Urinary bladder (tissue), 4 donors: ENCODE results near the gene PIN1. TPM values are rescaled to one million over a fixed set of nuclear protein-coding genes. Genes with fewer than 3 reads are reported as not detected.
A peak's percentile ranks its signal among the peaks of the same experiment; 100 is the strongest.
"Not testable (repeated sequence)": the region's sequence is repeated elsewhere in the genome, so short reads cannot be mapped to it uniquely, and the experiment has no call there.

Experiments
- DNase-seq: peaks from one replicate; pipeline ENCODE4 v3.0.0-alpha.2; 2015; ENCODE audit errors: extremely low spot score
- H3K27ac ChIP-seq: one replicate; pipeline ENCODE4 v1.5.1; 2013; ENCODE audit warnings: low read depth, mild to moderate bottlenecking, moderate library complexity
- H3K36me3 ChIP-seq: one replicate; pipeline ENCODE4 v1.6.1; 2013; ENCODE audit warnings: mild to moderate bottlenecking, moderate library complexity; ENCODE audit not compliant: insufficient read depth
- H3K4me1 ChIP-seq: one replicate; pipeline ENCODE4 v1.6.1; 2013; ENCODE audit warnings: mild to moderate bottlenecking, moderate library complexity; ENCODE audit not compliant: insufficient read depth
- H3K4me3 ChIP-seq: one replicate; pipeline ENCODE4 v1.5.1; 2013; ENCODE audit warnings: low read depth, low read length
- WGBS: extraction: QIAGEN DNeasy Blood & Tissue Kit; methylation state at CpG from one replicate; pipeline ENCODE4 v1.1.7; 2013; 5-methylcytosine and 5-hydroxymethylcytosine counted together
- polyA plus RNA-seq: library from polyadenylated mRNA; stranded (reverse); fragments of 200-250 nt; gene quantifications from one replicate; pipeline ENCODE4 v1.2.3, GENCODE V29; 2013
- total RNA-seq: library from RNA; depleted of rRNA; stranded (reverse); fragments of >200 nt; gene quantifications from one replicate; pipeline ENCODE4 v1.2.3, GENCODE V29; 2014
- donor health status: healthy with polysubstance abuse.
- donor health status: healthy.

The PIN1 gene
- total and polyA plus RNA-seq, 2 donors, result 42.3 to 160 TPM

DNA sequence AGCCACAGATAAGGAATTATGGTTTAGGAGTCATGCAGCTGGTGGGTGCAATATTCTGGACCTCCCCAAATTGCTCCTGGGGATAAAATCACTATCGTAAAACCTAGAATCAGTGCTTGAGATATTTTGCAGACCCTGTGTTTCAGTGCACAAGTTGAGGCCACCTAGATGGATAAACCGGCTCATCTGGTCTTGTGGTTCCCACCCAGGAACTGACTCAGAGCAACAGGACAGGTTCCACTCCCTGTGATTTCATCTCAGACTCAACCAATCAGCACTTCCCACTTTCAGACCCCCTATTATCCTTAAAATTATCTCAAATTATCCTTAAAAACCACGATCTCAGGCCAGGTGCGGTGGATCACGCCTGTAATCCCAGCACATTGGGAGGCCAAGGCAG, 37.2 kb upstream of the PIN1 start:
- 63% methylated on average over 5 of the region's 5 CpGs for WGBS

GRCh38 chr19:9799162-9799561, 36.0 kb upstream of the PIN1 start:
- Histone ChIP-seq H3K4me3 (no peak overlapping the region), H3K36me3 (no peaks in the 10 kb centered on the region), H3K4me1 (no peaks in the 10 kb centered on the region), H3K27ac (no peak overlapping the region)
- no peak for DNase-seq

More for the DNA sequence above, 37.2 kb upstream of the PIN1 start:
- no peaks in the 10 kb centered on the region for H3K4me1 ChIP-seq
- H3K27ac ChIP-seq, result no peak overlapping the region
- DNase-seq, result no peak
- H3K4me3 ChIP-seq, result no peak overlapping the region
- no peaks in the 10 kb centered on the region for H3K36me3 ChIP-seq

DNA sequence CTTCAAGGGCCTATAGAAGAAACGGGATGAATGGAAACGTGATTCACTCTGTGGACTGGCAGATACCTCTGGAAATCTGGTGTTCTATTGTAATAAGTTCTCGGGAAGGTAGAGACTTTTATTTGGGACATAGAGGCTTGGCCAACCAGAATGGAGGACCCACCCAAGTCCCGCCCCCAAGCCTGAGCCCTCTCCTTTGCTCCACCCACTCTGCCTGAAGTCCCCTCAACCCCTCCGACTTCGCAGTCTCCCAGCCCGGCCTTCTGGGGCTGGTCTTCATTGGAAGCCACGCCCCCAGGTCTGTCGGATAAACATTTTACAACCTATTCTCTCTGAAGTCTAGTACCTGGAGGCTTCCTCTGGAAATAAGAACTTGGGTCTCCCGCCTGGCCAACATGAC, 33.1 kb upstream of the PIN1 start:
- no peak overlapping the region for H3K4me3 ChIP-seq
- 91% methylated on average over 10 of the region's 10 CpGs for WGBS

GRCh38 chr19:9806803-9807202, 28.3 kb upstream of the PIN1 start:
- Histone ChIP-seq H3K4me3 (no peak overlapping the region), H3K27ac (no peak overlapping the region), H3K4me1 (no peaks in the 10 kb centered on the region), H3K36me3 (peaks cover 4% of the 10 kb centered on the region)
- DNase-seq, result no peak
- WGBS, result 89% methylated on average over 3 of the region's 3 CpGs

More for the DNA sequence above, 33.1 kb upstream of the PIN1 start:
- H3K36me3 ChIP-seq, result no peaks in the 10 kb centered on the region
- no peaks in the 10 kb centered on the region for H3K4me1 ChIP-seq
- DNase-seq, result no peak
- H3K27ac ChIP-seq, result no peak overlapping the region

DNA sequence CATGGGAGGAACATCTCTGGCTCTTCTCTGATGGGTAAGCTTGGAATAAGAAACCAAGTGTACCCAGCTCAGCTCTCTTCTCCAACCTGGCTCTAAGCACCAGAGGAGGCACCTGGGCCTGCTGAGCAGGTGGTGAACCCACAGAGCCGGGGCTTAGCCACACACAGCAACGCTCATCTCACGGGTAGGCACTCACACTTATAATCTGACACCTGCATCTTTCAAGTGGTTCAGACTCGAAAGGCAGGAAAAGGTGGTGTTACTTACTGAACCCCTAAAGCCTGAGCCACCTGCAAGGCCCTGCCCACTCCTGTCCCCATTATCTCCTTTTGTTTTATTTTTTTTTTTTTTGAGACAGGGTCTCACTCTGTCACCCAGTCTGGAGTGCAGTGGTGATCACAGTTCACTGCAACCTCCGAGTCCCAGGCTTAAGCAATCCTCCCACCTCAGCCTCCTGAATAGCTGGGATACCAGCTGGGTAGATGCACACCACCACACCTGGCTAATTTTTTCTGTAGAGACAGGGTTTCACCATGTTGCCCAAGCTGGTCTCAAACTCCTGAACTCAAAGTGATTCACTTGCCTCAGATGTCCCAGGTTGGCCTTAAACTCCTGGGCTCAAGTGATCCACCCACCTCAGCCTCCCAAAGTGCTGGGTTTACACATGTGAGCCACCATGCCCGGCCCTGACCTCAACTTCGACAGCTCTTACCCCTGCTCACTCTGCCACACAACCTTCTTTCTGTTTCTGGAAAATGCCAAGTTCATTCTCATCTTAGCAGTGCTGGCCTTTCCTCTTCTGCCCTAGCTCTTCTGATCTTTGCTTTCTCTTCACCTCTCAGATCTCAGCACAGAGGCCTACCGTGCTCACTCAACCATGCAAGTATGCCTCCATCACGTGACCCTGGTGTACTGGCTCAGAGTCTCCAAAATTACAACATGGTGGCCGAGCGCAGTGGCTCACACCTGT, 26.0 kb upstream of the PIN1 start:
- DNase-seq, result no peak
- WGBS, result 92% methylated on average over 11 of the region's 11 CpGs
- peaks cover 4% of the 10 kb centered on the region for H3K36me3 ChIP-seq
- H3K27ac ChIP-seq, result no peak overlapping the region
- no peak overlapping the region for H3K4me3 ChIP-seq
- H3K4me1 ChIP-seq, result no peaks in the 10 kb centered on the region

- DNase-seq, result no peak
- H3K4me1 ChIP-seq, result no peaks in the 10 kb centered on the region
- H3K4me3 ChIP-seq, result no peak overlapping the region
- H3K27ac ChIP-seq, result no peak overlapping the region
- peaks cover 4% of the 10 kb centered on the region for H3K36me3 ChIP-seq
- 96% methylated on average over 21 of the region's 21 CpGs for WGBS
These were observed 24.0 kb upstream of the PIN1 start for GRCh38 chr19:9811139-9811538.

GRCh38 chr19:9818175-9818733, 16.9 kb upstream of the PIN1 start:
- DNase-seq, result no peak
- no peaks in the 10 kb centered on the region for H3K4me1 ChIP-seq
- H3K4me3 ChIP-seq, result peak overlapping the region; percentile 76
- H3K36me3 ChIP-seq, result no peaks in the 10 kb centered on the region
- peak overlapping the region; percentile 94 for H3K27ac ChIP-seq
- WGBS, result 3% methylated on average over 39 of the region's 39 CpGs

GRCh38 chr19:9818734-9819595, 16.2 kb upstream of the PIN1 start, which contains the start of gene FBXL12:
FBXL12 (minus strand) TSS chr19:9819079; CDS start chr19:9818813, 266 bp downstream.
- H3K4me1 ChIP-seq, result no peaks in the 10 kb centered on the region
- under 1% methylated on average over 82 of the region's 82 CpGs for WGBS
- peak within 1 kb of the TSS; percentile 76 for H3K4me3 ChIP-seq
- DNase-seq, result peak; percentile 99
- peak within 1 kb of the TSS; percentile 94 for H3K27ac ChIP-seq
- no peaks in the 10 kb centered on the region for H3K36me3 ChIP-seq

GRCh38 chr19:9819596-9819909, 15.6 kb upstream of the PIN1 start:
- Histone ChIP-seq H3K36me3 (no peaks in the 10 kb centered on the region), H3K4me1 (no peaks in the 10 kb centered on the region), H3K4me3 (no peak overlapping the region), H3K27ac (peak overlapping the region; percentile 72)
- DNase-seq, result no peak
- WGBS, result under 1% methylated on average over 21 of the region's 21 CpGs

- H3K36me3 ChIP-seq, H3K4me1 ChIP-seq, H3K4me3 ChIP-seq, DNase-seq: not testable (repeated sequence)
- peak overlapping the region; percentile 72 for H3K27ac ChIP-seq
- 93% methylated on average over 8 of the region's 8 CpGs for WGBS
These were observed 15.1 kb upstream of the PIN1 start for GRCh38 chr19:9820034-9820433.

GRCh38 chr19:9823816-9824215, 11.3 kb upstream of the PIN1 start:
- no peaks in the 10 kb centered on the region for H3K36me3 ChIP-seq
- no peak overlapping the region for H3K27ac ChIP-seq
- no peak for DNase-seq
- no peak overlapping the region for H3K4me3 ChIP-seq
- 85% methylated on average over 5 of the region's 5 CpGs for WGBS
- H3K4me1 ChIP-seq, result peaks cover 3% of the 10 kb centered on the region

DNA sequence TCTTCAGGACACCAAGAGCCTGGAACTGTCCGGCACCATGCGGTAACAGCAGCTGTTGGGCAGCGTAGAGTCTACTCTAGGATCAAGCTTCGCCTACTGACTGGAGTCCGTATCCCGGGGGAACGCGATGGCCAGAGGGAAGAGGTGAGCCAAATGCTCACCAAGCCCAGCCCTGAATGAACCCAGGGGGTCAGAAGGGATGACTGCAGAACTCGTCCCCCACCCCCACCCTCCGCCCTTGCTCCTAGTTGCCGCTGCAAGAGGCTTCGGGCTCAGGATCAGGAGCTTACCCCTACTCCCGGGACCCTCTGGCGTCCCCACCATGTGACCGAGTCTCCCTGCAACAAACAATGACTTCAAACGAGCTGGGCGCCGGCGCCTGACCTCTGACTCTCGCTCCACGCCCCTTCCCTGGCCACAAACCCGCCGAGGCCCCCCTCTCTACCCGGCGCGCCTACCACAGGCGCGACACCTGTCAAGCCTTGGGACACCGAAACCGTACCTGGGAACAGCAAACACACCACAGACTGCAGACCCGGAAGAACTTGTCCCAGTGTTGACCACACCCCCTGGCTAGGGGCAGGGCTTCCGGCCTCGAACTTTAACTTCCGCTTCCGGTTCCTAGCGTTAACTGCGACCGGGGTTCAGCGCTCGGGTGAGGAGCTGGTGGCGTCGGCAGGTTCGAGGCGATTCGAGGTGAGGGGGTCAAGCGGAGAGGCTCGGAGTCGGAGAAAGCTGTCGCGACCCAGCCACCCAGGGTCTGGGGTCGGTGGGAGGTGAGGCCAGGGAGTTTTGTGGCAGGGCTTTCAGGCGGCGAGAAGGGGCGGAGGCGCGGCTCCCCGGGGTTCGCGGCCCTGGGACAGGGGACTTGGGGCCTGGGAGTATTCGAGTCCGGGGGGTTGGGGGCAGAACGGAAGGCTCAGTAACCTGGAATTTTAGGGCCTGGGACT, 7.6 kb upstream of the PIN1 start, which contains the start of gene UBL5:
Gene UBL5 (plus strand): TSS at position 630 of the 950 bp plus-strand sequence. CDS start 420 bp downstream, outside the sequence.
- Histone ChIP-seq H3K36me3 (no peaks in the 10 kb centered on the region), H3K4me1 (peaks cover 3% of the 10 kb centered on the region), H3K27ac (peak within 1 kb of the TSS; percentile 78), H3K4me3 (peak within 1 kb of the TSS; percentile 90)
- peak; percentile 80 for DNase-seq
- under 1% methylated on average over 62 of the region's 62 CpGs for WGBS
